Epithelial cell of esophagus (primary cell): Measurements from ENCODE around the gene CYP19A1.

Source experiments
- DNase-seq: peaks from one replicate; pipeline ENCODE4 v3.0.0; 2010; ENCODE audit warnings: low read depth
- H3K4me3 ChIP-seq: 2 replicates; pipeline ENCODE4 v1.5.1; 2011; ENCODE audit warnings: mild to moderate bottlenecking, low read length, control low read depth
- CTCF ChIP-seq: IDR thresholded peaks from 2 replicates; pipeline ENCODE4 v1.5.1; 2011; ENCODE audit warnings: low read depth, mild to moderate bottlenecking, low read length, control low read depth, inconsistent platforms; ENCODE audit not compliant: insufficient read depth; ENCODE audit errors: missing control alignments

The CYP19A1 gene

GRCh38 chr15:51227940-51228732 is 110.3 kb downstream of the CYP19A1 start:
- no peak overlapping the region for H3K4me3 ChIP-seq
- DNase-seq = peak; percentile 68

DNA sequence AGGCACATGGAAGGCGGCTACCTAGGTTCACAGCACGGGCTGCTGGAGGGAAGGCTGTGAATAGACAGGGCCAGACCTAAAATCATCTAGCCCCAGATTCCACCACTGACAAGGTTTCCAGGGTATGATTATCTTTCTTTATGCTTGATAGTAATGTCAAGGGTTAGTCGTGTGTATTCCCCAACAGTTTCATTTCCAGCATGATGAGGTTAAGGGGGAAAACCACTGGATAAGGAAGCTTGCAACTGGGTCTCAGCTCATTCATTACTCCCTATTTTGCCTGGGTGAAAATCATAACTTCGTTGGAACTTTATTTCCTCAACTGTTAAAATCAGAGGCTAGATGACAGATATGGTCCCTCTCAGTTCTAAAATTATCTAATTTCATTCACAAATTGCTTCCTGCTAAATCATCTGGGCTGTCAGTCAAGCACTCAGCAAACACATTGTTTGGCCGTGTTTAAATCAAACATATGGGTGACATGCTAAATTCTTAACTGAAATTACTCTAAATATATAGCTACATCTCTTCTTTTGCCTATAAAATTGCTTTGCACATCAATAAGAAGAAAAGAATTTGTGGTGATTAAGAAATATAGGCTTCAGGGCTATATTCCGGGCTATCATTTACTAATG is 111.7 kb downstream of the CYP19A1 start:
- H3K4me3 ChIP-seq = no peak overlapping the region
- no peak for TF ChIP-seq CTCF
- DNase-seq = no peak

More at GRCh38 chr15:51227940-51228732, 110.3 kb downstream of the CYP19A1 start:
- no peak for TF ChIP-seq CTCF

DNA sequence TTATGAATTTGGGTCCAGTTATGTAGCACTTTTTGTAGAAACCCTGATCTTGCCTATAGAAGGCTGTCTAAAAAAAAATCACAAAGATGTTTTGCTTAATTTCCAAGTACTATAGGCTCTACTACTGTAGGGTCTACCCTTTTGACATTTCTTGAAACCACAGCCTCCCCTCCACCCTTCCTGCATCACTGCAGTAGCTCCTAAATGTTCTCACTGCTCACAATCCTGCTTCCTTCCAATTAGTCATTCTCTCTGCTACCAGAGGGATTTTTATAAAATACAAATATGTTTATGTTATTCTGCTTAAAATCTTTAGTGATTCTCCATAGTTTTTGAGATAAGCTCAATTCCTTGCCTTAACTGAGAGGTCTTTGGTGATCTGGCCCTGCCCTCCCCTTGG is 114.0 kb downstream of the CYP19A1 start:
- no peak overlapping the region for H3K4me3 ChIP-seq
- no peak for DNase-seq
- TF ChIP-seq CTCF = no peak

DNA sequence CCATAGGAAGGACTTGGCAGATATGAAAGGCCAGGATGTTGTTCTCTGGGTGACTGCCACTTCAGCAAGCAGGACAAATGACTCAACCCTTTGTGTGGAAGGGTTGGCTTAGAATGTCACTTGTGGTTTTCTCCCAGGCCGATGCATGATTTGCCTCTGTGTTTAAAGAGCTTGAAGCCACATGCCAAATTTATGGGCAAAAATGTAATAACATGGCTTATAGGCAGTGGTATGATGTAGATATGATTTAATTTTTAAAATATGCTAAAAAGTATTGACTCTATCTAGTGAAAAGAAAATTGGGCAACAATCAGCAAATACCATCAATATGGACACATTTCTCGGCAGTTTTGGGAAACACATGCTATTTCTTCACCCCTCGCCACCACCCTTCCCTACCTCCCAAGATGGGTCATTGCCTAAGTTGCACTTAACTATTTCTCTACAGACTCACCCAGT is 114.6 kb downstream of the CYP19A1 start:
- peak; percentile 10 for DNase-seq
- H3K4me3 ChIP-seq = no peak overlapping the region
- TF ChIP-seq CTCF = no peak

- H3K4me3 ChIP-seq = no peak overlapping the region
- TF ChIP-seq CTCF = no peak
- no peak for DNase-seq
Observed at GRCh38 chr15:51218299-51218938, 120.0 kb downstream of the CYP19A1 start.

- no peak for DNase-seq
- no peak for TF ChIP-seq CTCF
- H3K4me3 ChIP-seq = no peak overlapping the region
Observed at GRCh38 chr15:51212909-51213308, 125.5 kb downstream of the CYP19A1 start.
